Activated CD4-positive, alpha-beta T cell treated with anti-CD3 and anti-CD28 coated beads, Interleukin-2, Interleukin-6, amounts not matched to agents 100 ng/mL and 50 ng/mL, durations not matched to agents 16 hours and 8 hours (primary cell): Measurements from ENCODE around the gene NOX3.

Experiments used
- DNase-seq: peaks from one replicate; pipeline ENCODE4 v3.0.0-alpha.2; 2020

Gene NOX3

DNA sequence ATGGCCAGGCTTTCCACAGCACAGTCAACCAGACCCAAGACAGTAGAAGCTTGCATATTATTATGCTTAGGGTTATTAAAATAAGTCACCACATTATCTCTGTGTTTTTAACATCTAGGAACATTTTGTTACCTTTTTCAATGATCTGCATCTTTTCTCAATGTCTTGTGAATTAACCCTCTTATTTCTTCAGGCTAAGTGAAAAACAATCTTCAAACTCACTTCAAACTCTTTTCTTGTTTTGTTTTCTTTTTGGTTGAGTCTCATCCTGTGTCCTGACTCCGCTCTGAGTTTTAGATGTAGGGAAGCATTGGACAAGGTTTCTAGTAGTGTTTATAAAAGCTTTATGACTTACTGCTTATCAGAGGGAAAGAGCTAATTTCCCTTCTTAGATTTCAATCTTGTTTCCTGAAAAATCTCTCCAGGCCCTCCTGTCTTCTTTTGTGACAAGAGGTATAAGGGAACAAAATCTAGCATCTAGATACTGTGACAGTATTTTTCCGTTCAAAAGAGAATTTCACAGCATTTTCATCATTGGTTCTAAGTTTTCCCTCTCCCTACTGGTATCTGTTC, 26.2 kb downstream of the NOX3 start:
- DNase-seq = no peak

DNA sequence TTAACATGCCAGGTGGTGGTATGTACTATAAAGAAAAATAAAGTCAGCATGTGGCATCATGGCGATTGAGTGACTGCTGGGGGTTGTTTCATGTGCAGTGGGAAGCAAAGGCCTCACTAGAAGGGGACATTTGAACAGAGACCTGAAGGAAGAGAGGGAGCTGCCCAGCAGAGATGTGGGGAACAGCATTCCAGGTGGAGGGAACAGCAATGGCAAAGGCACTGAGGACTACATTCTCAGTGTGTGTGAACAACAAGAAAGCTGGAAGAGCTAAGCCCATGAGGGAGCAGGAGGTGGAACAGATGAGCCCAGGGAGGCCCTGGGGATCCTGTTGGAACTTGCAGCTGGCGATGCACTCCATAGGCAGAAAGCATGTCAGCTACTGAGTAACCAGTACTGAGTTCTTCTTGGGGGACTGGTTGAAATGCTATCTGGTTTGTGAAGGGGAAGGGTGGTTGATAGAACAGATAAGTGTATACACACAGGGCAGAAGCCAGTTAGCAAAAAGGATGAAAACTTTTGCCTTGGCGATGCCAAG, 29.2 kb downstream of the NOX3 start:
- no peak for DNase-seq

DNA sequence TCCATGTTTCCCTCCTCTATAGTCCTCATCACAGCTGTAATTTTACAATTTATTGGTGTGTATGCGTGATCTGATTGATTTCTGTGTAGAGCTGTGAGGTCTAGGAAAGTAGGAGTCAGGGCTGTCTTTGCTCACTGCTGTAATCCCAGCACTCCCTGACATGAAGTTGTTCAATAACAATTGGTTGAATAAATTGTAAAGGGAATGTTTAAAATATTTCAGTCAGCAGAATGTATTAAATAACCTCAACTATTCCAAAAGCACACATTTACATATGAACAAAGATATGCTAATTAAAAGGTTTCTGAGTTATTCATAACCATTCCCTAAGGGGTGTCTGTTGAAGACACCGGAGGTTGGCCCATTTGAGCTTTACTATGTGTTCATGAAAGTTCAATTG, 31.5 kb downstream of the NOX3 start:
- DNase-seq = no peak

DNA sequence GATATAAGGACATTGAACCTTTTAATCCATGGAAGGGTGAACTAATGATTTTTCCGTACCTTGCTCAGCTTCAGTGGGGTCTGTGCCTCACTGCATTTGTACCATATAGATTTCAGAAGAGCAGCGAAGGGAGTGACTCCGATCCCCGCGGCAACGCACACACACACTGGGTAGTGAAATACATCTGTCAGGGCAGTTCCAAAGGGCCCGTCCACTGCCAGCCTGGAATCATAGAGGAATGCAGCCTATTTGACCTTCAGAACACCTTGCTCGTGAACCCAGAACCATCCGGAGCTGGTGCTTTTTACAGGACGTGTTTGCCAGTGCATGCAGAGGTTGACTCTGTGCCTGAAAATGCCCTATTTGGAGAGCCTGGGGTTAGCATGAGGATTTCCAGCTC, 33.0 kb downstream of the NOX3 start:
- no peak for DNase-seq

DNA sequence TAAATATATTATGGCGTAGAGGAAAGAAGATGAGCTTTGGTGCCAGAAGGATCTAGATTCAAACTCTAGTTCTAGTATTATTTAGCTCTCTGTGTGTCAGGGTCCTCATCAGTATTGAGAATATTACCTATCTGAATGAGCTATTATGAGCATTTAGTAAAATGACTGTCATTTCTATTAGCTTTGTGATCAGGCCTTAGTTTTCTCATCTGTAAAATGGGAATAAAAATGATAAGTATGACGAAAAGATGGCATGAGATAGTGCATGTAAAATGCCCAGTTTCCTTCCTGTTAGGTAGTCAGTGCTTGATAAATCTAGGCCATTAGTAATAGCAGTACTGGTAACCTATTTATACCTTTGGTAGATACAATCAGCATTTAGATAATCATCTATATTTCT, 35.1 kb downstream of the NOX3 start:
- peak; percentile 23 for DNase-seq

DNA sequence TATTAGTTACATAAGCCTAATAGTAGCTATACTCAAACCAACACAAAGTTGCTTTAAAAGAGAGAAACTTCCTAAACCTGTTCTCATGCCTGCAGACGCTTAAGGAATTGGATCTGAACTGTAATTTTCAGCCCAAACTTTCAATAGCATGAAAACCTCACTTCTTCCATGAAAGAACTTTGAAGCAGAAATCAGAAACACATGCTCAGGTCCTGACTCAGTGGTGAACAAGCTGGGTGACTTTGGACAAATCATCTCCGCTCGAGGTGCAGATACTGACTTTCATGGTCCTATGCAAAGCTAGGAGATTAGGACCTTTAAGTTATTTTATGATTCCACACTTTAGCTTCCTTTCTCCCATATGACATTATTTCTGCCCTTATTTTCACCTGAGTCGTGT, 36.5 kb downstream of the NOX3 start:
- DNase-seq = no peak

DNA sequence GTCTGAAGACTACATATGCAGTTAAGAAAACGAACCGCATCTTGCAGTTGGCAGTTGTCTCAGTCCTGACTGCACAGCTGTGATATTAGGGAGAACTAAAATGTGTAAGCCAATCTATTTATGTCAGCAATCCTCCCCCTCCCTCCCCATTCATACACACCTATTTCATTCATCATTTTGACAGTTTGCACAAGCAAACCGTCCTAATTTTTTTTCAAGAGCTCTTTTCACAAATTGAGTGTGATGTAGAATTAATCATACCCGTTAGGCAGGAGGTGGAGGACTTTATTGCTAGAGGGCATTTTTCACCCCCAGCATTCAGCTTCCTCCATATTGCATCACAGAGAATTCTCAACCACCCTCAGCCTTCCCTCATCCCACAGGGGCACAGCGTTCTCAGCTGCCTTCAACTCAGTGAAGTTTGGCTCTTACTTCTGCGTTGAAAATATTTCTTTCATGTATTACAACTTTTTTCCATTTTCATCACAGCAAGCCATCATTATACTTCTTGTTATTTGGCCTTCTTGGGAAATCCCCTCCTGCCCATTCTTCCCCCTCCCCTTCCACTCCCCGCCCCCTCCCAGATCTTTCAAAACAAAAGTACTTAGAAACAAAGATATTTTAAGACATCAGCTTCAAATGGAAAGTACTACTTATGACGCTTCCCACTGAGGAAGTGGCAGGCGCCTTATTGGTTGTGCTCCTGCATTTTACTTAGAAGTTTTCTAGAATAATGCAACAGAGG, 37.5 kb downstream of the NOX3 start:
- DNase-seq = peak; percentile 82

DNA sequence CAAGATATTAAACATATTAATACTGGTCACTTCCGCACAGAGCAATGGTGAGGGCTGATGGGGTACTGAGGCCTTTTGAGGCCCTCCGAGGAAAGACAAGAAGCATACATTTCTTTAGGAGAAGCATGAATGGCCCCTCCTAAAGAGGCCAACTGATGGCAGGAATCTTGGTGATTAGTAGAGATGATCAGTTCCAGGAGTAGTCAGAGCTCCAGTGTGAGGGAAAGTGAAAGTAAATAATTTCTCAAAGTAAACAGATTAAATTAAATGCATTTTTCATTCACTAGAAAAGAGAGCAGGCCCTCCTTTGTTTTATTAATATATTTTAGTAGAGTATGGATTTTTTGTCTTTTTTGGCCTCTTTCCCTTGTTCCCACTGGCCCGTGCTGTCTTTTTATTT, 38.2 kb downstream of the NOX3 start:
- DNase-seq = peak; percentile 23

DNA sequence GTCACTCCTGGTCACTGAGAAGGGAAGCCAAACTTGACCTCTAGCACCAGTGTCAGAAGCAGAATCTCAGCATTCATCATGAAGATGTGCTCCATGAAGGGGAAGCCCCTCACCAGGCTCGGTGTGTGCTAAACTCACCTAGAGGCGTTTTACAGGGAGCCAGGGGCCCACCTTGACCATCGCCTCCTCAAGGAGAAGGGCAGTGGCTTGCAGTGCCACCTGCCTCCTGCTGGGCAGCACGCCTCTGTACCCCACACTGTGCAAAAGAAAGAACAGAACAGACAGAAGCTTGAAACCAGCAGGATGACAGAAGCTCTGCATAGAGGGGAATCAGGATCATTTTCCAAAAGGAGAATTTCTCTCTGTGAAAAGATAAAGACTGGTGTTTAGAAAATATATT, 39.7 kb downstream of the NOX3 start:
- DNase-seq = no peak

DNA sequence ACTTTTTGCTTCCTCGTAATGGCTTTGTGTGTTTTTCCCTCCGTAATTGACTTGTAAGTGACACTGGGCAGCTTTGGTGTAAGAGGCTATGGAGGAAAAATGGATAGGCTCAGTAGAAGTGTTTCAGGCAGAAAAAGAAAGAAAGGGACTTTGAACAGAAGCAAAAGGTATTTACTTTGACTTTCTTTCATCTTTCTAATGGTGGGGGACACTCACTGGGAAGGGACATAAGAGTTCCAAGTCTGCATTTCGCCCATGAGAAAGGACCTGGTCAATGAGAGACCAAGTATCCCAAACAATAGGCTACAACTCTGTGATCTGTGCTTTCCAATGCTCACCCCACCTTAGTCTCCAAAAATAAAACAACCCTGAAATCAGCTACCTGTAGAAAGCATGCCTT, 41.6 kb downstream of the NOX3 start:
- no peak for DNase-seq

DNA sequence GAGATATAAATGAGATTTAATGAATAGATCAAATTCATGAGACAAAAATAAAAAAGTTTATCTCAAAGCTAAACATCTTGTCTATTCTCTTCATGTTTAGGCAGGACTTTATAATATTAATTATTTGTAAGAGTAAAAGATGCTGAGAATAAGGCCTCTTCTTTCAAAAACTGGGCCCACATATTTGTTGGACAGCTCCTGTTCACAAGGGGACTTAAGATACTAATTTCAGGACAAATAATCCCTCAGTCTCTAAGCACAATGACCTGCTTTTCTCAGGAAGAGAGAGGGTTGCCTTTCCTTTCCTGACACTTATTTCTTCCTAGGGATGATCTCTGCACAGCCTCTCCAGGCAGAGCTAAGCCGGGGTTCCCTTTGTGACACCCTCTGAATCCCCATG, 43.3 kb downstream of the NOX3 start:
- DNase-seq = no peak

DNA sequence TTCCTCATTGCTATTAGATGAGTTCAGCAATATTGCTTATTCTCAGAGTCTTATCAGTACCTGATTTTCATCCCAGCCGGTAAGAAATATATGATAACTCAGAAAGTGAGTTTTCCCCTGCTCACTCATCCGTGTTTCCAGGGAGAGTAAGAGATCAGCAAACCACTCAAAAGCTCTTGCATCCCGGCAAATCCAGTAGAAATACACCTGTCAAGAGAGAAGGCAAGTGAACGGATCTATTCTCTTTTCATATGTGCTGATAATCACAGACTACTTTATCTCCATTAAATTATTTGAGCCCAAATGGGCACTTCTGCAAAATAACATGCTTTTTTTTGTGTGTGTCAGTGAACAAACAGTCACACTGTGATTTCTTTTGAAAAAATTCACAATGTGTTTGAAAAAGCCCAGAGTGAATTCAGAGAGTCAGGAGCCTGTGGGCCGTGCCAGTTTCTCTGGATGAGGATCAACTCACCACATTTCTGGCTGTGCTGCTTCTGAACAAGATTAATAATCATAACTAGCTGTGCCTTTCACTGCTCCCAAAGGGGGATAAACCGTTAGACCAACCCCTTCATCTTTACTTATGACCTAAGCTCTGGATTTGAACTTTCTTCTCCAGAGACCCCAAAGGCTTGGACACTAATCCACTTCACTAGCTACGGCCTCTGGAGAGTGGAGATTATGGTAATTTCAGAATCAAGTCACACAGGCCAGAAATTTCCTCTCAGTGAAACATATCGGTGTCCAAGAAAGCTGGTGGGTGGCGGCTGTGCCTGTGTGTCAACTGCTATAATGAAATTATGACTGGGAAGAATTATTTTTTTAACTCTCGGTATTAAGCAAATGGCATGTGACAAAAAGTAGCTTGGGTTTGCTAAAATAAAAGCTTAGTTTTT, 44.2 kb downstream of the NOX3 start:
- no peak for DNase-seq

DNA sequence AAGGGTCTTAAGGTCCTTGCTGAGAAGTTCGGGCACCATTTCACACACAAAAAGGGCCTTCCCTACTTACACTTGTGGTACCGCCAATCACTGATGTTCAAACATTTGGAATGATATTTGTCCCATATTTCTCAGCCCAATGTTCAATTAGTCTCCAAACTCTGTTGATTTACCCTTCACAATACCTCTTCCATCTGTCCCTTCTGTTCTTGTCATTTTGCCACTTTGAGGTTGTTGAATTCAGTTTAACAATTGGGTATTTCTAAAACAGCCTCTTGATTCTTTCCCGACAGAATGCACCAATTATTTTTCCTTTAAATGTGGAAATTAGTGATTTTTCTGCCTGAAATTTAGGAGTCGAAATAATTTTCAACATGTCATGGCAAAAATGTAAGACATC, 46.2 kb downstream of the NOX3 start:
- DNase-seq = no peak

DNA sequence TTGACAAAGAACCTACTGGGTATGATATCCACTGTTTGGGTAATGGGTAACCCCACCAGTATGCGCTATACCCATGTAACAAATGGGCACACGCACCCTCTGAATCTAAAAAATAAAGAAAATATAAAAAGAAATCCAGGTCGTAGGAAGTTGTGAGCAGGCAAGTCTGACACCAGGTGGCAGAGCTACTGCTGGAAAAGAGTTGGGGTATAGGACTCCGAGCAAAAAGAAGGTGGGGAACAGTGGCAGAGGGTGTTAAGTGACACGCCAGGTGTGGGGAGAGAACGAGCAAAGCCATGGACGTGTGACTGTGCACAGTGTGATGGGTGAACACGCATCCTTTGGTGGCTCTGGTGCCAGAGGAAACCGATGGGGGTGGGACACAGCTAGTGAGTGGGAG, 46.7 kb downstream of the NOX3 start:
- no peak for DNase-seq

DNA sequence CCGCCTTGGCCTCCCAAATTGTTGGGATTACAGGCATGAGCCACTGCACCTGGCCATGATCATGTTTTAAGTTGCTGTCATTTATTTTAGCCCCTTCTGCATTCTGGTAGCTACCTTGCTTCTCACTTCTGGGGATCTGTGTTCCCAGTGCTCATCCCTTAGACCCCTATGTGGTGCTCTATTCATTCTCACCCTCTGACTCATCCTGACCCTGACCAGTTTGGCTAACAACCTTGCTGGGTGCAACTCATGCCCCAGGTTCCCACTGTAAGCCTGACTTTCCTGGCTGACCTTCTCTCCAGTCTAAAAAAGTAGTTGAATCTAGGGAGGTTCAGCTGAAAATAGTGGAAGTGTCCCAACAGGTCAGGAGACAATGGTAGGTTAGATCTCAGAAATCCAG, 47.4 kb downstream of the NOX3 start:
- no peak for DNase-seq

DNA sequence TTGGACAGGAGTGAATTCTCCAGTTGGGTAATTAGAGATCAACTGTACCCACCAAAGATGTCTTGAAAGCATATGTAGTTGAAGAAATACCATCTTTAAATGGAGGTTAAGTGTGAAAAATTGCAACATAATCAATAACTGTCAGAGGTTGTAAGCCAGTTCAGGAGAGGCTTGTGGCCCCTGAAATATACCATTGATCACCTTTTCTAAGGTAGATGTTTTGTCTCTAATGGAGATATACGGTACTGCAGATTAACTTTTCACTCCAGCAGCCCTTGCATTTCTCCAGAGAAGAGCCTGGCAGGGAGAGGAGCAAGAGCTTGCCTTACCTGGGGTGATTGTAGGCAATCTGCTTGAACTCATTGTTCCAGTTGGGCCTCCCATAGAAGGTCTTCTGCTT, 48.8 kb downstream of the NOX3 start:
- no peak for DNase-seq

DNA sequence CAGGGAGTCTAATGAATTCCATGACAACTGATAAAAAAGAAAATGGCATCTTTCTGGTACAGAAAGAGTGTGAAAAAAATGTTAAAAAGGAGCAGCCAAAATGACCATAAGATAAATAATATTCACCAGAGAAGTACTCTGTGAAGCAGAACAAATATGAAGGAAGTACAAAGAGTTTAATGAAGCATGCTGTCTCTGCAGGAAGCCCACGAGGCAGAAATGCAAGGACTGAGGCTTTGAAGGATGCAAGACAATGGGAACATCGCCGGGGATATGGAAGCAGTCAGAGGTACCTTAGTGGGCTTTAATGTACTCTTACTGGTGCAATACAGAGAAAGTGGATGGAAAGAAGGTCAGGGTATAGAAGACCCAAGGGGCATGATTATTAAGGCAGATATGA, 50.7 kb downstream of the NOX3 start:
- no peak for DNase-seq

DNA sequence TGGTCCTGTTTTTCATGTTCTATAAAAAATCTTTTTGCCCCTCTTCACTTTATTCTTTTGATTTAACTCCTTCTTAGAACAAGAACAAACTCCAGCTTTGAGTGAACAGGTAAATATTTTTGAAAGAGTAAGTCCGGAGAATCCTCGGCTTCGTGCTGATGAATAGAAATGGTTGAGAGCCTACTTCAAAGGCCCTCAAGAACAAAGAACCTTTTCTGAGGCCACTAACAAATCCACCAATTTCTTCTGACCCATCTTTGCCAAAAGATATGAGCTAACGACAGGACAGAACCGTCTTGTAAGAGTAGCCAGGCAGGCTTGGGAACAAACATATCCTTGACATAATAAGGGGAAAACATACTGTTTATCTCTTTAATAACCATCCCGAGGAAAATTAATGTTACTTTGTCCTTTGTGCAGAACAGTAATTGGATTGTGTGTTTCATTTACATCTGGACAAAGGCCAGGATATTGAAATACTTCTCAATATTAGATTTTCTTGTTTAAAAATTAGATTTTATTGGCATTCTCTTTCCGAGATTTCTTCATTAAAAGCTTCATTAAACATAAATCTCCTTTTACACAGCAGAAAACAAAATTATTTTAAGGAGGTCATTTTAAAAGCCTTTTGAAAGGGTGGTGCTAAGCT, 52.9 kb downstream of the NOX3 start:
- no peak for DNase-seq

DNA sequence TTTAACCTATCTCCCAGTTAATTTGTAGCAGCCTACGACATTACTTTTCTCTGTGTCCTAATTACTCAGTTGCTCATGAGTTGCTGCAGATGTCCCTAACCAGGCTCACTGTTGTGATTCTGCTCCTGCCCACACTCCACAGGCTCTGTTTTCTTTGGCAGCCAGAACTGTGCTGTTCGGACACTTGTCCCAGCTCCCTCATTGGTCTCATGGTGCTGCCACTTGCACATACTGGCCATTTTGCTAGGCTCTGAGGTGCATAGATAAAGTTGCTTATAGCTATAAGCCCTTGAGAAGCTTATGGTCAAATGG, 55.0 kb downstream of the NOX3 start:
- no peak for DNase-seq

DNA sequence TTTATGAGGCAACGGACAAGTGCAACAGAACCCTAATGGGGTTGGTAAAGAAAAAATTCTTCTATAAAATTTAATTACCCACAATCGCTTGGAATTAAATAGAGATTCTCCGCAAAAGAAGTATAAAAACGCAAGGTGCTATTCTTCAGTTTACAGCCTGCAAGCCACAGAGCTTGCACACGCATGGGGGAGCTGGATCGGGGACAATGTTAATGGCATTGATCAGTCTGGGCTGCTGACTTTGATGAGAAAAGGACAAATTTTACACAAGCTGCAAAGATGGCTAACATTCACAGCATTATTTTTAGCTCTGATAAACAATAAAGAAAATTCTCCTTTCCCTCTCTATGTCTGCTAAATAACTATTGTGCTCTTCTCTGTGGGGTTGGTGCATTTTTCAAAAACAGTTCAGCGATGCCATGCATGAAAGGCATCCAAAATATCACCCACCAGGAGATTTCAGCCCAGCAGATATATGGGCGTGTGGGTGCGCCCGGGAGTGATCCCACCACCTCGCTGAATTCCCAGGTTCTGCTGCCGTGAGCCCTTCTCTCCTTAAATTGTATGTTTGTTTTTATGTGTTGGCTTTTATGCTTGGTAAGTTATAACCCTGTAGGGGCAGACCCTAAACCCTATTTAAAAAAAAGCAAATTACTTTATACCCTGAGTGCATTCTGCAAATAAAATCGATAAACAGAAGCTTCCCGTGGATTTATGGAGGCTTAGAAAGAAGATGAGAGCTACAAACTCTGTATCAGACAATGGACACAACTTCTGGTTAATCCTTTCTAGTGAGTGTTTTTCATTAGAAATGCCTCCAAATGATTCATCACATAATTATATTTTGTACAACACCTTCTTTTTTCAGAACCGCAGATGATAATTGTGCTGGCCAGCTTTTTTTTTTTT, 55.6 kb downstream of the NOX3 start:
- no peak for DNase-seq

DNA sequence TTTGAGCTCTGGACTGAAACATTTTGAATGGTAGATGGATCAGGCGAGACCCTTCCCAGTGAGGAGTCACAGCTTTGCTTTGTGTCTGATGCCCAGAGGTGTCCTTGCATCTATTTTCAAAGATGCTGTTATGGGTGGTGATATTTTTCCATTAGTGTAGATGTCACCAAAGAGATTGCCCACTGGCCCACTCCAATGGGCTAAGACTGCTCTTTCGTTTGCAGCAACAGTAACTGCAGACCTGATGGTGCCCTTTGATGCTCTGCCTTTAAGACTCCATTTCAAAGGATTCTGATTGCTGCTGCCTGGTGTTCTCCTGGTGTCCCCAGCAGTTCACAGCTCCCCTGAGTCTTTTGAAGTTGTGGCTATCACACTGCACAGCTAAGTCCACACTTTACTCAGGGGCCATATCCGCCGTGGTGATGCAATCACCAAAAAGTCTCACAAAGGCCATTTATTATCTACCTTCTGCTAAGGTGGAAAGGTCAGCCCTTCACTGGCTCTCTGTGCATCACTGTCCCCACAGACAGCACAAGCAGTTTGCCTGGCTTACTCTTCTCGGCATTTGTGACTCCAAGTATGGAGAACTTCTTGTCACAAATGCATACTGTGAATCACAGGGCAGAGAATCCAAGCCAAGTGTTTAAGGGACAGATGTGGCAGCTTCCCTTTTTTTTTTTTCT, 56.4 kb downstream of the NOX3 start:
- no peak for DNase-seq

DNA sequence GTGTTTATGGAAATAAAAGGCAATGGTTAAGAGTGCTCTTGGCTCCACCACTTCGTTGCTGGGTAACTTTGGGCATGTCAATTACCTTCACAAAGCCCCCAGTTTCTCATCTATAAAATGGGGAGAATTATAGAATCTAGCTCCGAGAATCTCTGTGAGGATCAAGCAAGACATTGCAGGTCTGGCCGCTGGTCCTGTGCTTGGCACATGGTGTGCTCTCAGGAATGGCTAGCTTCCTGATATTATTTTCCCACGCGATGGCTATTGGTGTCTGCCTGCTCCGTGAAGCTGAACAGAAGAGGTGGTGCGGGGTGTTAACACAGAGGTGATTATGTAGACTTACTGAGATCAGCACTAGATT, 57.0 kb downstream of the NOX3 start:
- no peak for DNase-seq
